ENCODE results near the gene KCNJ10. TPM values are rescaled to one million over a fixed set of nuclear protein-coding genes. Genes with fewer than 3 reads are reported as not detected.
"Not testable (repeated sequence)": the region's sequence is repeated elsewhere in the genome, so short reads cannot be mapped to it uniquely, and the experiment has no call there.

KCNJ10 gene
- total RNA-seq, 6 experiments from 2014 or later = 0.23 to 3.1 (median 0.31) TPM; not detected in 1

GRCh38 chr1:160053548-160054365 is 16.2 kb downstream of the KCNJ10 start:
- TF ChIP-seq CTCF (IDR thresholded peaks at IDR 0.05) = no peak
- no peak for TF ChIP-seq POLR2A (IDR thresholded peaks at IDR 0.05)
- WGBS (ENCODE audit: insufficient coverage, low coverage, low lambda C conversion rate, missing lambda C conversion rate) = 40% methylated on average over 5 of the region's 7 CpGs
- intact Hi-C loops (cut with DNase I) = no loop called here
- DNase-seq (no peak), ATAC-seq (no peak)
- Histone ChIP-seq H3K27me3 (no peaks in the 10 kb centered on the region), H3K4me3 (no peak overlapping the region), H3K9me3 (no peaks in the 10 kb centered on the region), H3K27ac (no peak overlapping the region), H3K36me3 (no peaks in the 10 kb centered on the region), H3K4me1 (no peaks in the 10 kb centered on the region)

DNA sequence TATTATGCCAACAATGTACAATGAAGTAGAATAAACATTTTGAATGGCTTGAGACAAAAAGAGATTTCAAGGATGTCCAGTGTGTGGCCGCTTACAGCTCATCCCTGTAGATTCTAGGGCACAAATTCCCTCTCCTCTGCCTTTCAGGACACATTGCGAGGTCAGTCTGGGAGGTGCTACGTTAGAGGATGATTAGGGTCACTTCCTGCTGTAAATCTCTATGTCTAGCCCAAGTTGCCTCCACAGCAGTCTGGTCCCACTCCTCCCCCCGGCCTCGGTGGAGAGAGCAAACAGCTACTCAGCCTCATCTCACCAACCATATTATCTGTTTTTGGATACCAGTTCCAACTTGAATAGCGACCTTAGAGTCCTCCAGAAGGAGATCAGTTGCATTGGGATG is 17.0 kb downstream of the KCNJ10 start:
- no peak for TF ChIP-seq CTCF (IDR thresholded peaks at IDR 0.05)
- no peak for TF ChIP-seq POLR2A (IDR thresholded peaks at IDR 0.05)
- Histone ChIP-seq H3K9me3 (no peaks in the 10 kb centered on the region), H3K27ac (no peak overlapping the region), H3K27me3 (no peaks in the 10 kb centered on the region), H3K4me1 (no peaks in the 10 kb centered on the region), H3K4me3 (no peak overlapping the region), H3K36me3 (no peaks in the 10 kb centered on the region)
- DNase-seq (no peak), ATAC-seq (no peak)
- WGBS (ENCODE audit: insufficient coverage, low coverage, low lambda C conversion rate, missing lambda C conversion rate) = 44% methylated on average over 4 of the region's 6 CpGs
- intact Hi-C loops (cut with DNase I) = no loop called here

DNA sequence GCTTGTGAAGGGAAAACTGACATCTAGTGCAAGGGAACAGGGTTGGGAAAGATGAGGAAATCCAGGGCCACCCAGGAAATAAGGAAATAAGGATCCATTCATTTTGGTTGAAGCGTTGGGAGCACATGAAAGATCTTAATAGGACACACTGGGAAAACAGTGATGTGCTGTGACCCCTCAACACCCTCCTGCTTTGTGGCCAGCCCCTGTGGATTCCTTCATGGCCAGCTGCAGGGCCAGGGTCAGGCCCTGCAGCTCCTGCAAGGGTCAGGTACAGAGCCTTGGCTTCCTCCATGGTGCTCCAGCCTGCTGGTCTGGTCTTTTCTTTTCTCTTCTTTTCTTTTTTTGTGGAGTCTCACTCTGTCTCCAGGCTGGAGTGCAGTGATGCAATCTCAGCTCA is 19.3 kb downstream of the KCNJ10 start:
- TF ChIP-seq CTCF (IDR thresholded peaks at IDR 0.05) = no peak
- no peak for TF ChIP-seq POLR2A (IDR thresholded peaks at IDR 0.05)
- H3K27me3 ChIP-seq = no peaks in the 10 kb centered on the region
- H3K4me3 ChIP-seq = no peak overlapping the region
- H3K27ac ChIP-seq = no peak overlapping the region
- intact Hi-C loops (cut with DNase I) = no loop called here
- H3K36me3 ChIP-seq = no peaks in the 10 kb centered on the region
- WGBS (ENCODE audit: insufficient coverage, low coverage, low lambda C conversion rate, missing lambda C conversion rate) = no CpG with 5 or more reads among the region's 1 CpG
- ATAC-seq (no peak), DNase-seq (no peak)
- no peaks in the 10 kb centered on the region for H3K9me3 ChIP-seq
- H3K4me1 ChIP-seq = peaks cover 0 to 10% (median 0%) of the 10 kb centered on the region in 4 donors

GRCh38 chr1:160050182-160050581 is 19.8 kb downstream of the KCNJ10 start:
- DNase-seq; H3K27ac ChIP-seq; H3K27me3 ChIP-seq; H3K4me3 ChIP-seq; ATAC-seq; H3K9me3 ChIP-seq; H3K36me3 ChIP-seq; intact Hi-C loops (cut with DNase I): not testable (repeated sequence)
- peaks cover 0 to 14% (median 0%) of the 10 kb centered on the region in 4 donors for H3K4me1 ChIP-seq
- 58% methylated on average over 2 of the region's 2 CpGs for WGBS (ENCODE audit: insufficient coverage, low coverage, low lambda C conversion rate, missing lambda C conversion rate)

GRCh38 chr1:160049101-160049500 is 20.9 kb downstream of the KCNJ10 start:
- Histone ChIP-seq H3K4me1 (peaks cover 0 to 14% (median 0%) of the 10 kb centered on the region in 4 donors), H3K4me3 (no peak overlapping the region), H3K36me3 (no peaks in the 10 kb centered on the region), H3K27me3 (no peaks in the 10 kb centered on the region), H3K27ac (no peak overlapping the region), H3K9me3 (no peaks in the 10 kb centered on the region)
- 64% methylated on average over 3 of the region's 3 CpGs for WGBS (ENCODE audit: insufficient coverage, low coverage, low lambda C conversion rate, missing lambda C conversion rate)
- no peak for DNase-seq
- TF ChIP-seq CTCF (IDR thresholded peaks at IDR 0.05) = no peak
- TF ChIP-seq POLR2A (IDR thresholded peaks at IDR 0.05) = no peak
- intact Hi-C loops (cut with DNase I) = no loop called here
- ATAC-seq = no peak

Measured in right lobe of liver (tissue), 6 donors.